Measurements from ENCODE around the gene TMUB1.

DNA sequence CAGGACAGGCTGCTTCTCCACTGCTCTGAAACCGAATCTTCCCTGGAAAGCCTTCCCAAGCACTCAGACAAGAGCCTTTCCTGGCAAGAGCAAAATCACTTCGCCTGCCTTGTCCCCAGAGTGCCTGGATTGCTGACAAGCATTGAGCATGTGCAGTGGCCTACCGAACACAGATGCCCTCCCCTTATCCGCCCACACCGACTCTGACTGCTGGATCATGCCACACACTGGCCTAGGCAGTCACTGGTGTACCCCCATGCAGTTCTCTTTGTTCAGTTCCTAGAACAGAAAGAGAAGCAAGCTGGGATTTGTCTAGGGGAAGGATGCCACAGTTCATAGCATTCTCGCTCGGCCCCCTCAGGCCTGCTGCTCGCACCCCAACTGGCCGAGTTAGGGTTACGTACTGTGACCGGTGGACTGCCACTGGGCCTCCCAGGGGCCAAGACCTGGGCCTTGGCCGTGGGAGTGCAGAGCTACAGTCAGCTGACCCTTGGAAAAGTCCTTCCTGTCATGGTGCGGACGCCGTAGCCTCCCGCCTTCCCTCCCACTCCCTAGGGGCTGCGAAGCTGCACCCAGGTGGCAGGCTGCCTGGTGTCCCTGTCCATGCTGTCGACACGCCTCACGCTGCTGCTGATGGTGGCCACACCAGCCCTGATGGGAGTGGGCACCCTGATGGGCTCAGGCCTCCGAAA lies 48.1 kb downstream of the TMUB1 start:
- TF ChIP-seq CTCF (IDR thresholded peaks at IDR 0.05; ENCODE audit: borderline replicate concordance, extremely low read depth, low read length, poor library complexity, severe bottlenecking) = no peak
- no peak for TF ChIP-seq EZH2 (IDR thresholded peaks at IDR 0.05; ENCODE audit: borderline replicate concordance, low read depth, low read length, severe bottlenecking)

Measured in DND-41 (cell line).